ENCODE measurements around the gene KMT2A.

The KMT2A gene

DNA sequence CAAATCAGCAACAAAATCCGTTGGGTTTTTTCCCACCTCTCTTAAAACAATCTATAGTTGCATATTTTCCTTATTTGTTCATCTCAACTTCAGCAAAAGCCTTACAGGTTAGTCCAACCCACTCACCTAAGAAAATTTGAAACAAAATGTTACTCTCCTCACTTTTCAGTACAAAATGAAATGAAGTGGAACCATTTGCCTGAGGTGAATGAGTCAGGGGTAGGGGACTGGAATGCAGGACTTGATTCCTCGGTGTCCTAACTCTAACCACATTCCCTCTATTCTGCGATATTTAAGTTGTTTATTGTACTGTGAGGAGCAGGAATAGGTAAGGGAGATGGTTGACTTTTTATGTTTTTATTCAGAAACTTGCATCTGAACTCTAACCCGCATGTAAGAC lies 18.5 kb upstream of the KMT2A start:
- Histone ChIP-seq H3K9ac (ENCODE audit: low read depth, low read length) (no peak overlapping the region), H3K9me3 (ENCODE audit: insufficient read depth, low read length, severe bottlenecking) (no peaks in the 10 kb centered on the region), H3K27me3 (ENCODE audit: insufficient read depth, low read length, poor library complexity) (no peaks in the 10 kb centered on the region), H4K20me1 (ENCODE audit: insufficient read depth, low read length) (0 out of 2 replicates have a peak, but pooled peaks cover 2% of the 10 kb centered on the region), H3K4me1 (ENCODE audit: insufficient read depth, low read length) (no peaks in the 10 kb centered on the region), H3K36me3 (ENCODE audit: insufficient read depth, low read length) (peaks cover 5% of the 10 kb centered on the region; the same call in 1 of the 2 replicates), H3K4me3 (ENCODE audit: low read depth in 1 of 2, low read length in 2 of 2) (no peak overlapping the region), H3K79me2 (ENCODE audit: insufficient read depth, low read length) (no peaks in the 10 kb centered on the region), H2AFZ (ENCODE audit: low read depth, low read length) (no peak overlapping the region), H3K27ac (ENCODE audit: low read length) (no peak overlapping the region), H3K4me2 (ENCODE audit: insufficient read depth, low read length) (no peak overlapping the region)
- TF ChIP-seq EZH2 (IDR thresholded peaks at IDR 0.05; ENCODE audit: borderline replicate concordance, low read depth, low read length, severe bottlenecking) = no peak
- no peak for TF ChIP-seq CTCF (IDR thresholded peaks at IDR 0.05; ENCODE audit: borderline replicate concordance, extremely low read depth, low read length, poor library complexity, severe bottlenecking)
- DNase-seq (no peak), ATAC-seq (ENCODE audit: insufficient read depth, low read depth) (no peak)

DNA sequence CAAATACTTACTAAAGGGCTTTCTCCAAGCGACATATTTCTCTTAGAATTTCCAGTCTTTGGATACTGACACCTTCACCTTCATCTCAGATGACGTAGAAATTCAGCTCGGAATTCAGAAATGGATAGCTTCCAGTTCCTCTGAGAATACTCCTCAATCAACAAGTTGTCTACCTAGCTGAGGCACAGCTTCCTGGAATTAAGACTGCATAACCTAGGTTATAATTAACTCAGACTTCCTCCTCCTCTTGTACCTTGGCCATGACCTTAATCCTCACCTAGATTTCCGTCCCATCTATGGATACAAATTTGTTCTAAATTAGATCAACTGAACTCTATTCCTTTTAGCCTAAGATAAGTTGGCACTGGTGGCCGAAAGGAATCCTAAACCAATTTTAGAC lies 17.5 kb upstream of the KMT2A start:
- Histone ChIP-seq H3K4me1 (ENCODE audit: insufficient read depth, low read length) (no peaks in the 10 kb centered on the region), H4K20me1 (ENCODE audit: insufficient read depth, low read length) (0 out of 2 replicates have a peak, but pooled peaks cover 2% of the 10 kb centered on the region), H2AFZ (ENCODE audit: low read depth, low read length) (no peak overlapping the region), H3K79me2 (ENCODE audit: insufficient read depth, low read length) (no peaks in the 10 kb centered on the region), H3K9ac (ENCODE audit: low read depth, low read length) (no peak overlapping the region), H3K27ac (ENCODE audit: low read length) (no peak overlapping the region), H3K36me3 (ENCODE audit: insufficient read depth, low read length) (no peaks in the 10 kb centered on the region; the same call in 1 of the 2 replicates), H3K4me2 (ENCODE audit: insufficient read depth, low read length) (no peak overlapping the region), H3K27me3 (ENCODE audit: insufficient read depth, low read length, poor library complexity) (no peaks in the 10 kb centered on the region), H3K4me3 (ENCODE audit: low read depth in 1 of 2, low read length in 2 of 2) (no peak overlapping the region), H3K9me3 (ENCODE audit: insufficient read depth, low read length, severe bottlenecking) (no peaks in the 10 kb centered on the region)
- TF ChIP-seq EZH2 (IDR thresholded peaks at IDR 0.05; ENCODE audit: borderline replicate concordance, low read depth, low read length, severe bottlenecking) (no peak), CTCF (IDR thresholded peaks at IDR 0.05; ENCODE audit: borderline replicate concordance, extremely low read depth, low read length, poor library complexity, severe bottlenecking) (no peak)
- no peak for DNase-seq
- ATAC-seq (ENCODE audit: insufficient read depth, low read depth) = no peak

DNA sequence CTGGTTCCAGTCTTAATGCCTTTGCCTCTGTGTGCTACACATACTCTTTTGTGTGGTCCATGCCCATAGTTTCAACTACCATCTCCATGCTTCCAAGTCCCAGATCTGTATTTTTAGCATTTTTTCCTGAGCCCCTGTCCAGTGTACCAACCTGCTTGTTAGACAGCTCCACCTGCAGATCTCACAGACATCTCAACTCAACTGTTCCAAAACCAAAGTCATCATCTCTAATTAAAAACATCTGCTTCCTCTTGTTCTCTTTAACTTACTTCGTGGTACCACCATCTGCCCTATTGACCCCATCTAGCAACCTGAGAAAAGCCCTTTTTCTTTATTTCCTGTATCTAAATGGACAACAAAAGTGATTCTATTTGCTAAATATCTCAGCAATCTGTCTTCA lies 8.6 kb upstream of the KMT2A start:
- no peaks in the 10 kb centered on the region for H3K36me3 ChIP-seq (ENCODE audit: insufficient read depth, low read length)
- no peak overlapping the region for H3K4me3 ChIP-seq (ENCODE audit: low read depth in 1 of 2, low read length in 2 of 2)
- H3K4me2 ChIP-seq (ENCODE audit: insufficient read depth, low read length) = no peak overlapping the region
- H3K79me2 ChIP-seq (ENCODE audit: insufficient read depth, low read length) = no peaks in the 10 kb centered on the region
- no peaks in the 10 kb centered on the region for H3K4me1 ChIP-seq (ENCODE audit: insufficient read depth, low read length)
- H4K20me1 ChIP-seq (ENCODE audit: insufficient read depth, low read length) = no peaks in the 10 kb centered on the region
- H2AFZ ChIP-seq (ENCODE audit: low read depth, low read length) = no peak overlapping the region
- DNase-seq = no peak
- H3K27me3 ChIP-seq (ENCODE audit: insufficient read depth, low read length, poor library complexity) = no peaks in the 10 kb centered on the region
- ATAC-seq (ENCODE audit: insufficient read depth, low read depth) = no peak
- no peaks in the 10 kb centered on the region for H3K9me3 ChIP-seq (ENCODE audit: insufficient read depth, low read length, severe bottlenecking)
- no peak overlapping the region for H3K27ac ChIP-seq (ENCODE audit: low read length)
- TF ChIP-seq CTCF (IDR thresholded peaks at IDR 0.05; ENCODE audit: borderline replicate concordance, extremely low read depth, low read length, poor library complexity, severe bottlenecking) (no peak), EZH2 (IDR thresholded peaks at IDR 0.05; ENCODE audit: borderline replicate concordance, low read depth, low read length, severe bottlenecking) (no peak)
- H3K9ac ChIP-seq (ENCODE audit: low read depth, low read length) = no peak overlapping the region

GRCh38 chr11:118430956-118431355 lies 5.3 kb upstream of the KMT2A start:
- Histone ChIP-seq H4K20me1 (ENCODE audit: insufficient read depth, low read length) (no peaks in the 10 kb centered on the region), H3K4me1 (ENCODE audit: insufficient read depth, low read length) (peaks cover 15% of the 10 kb centered on the region), H3K9me3 (ENCODE audit: insufficient read depth, low read length, severe bottlenecking) (no peaks in the 10 kb centered on the region), H2AFZ (ENCODE audit: low read depth, low read length) (no peak overlapping the region), H3K27me3 (ENCODE audit: insufficient read depth, low read length, poor library complexity) (no peaks in the 10 kb centered on the region), H3K9ac (ENCODE audit: low read depth, low read length) (no peak overlapping the region), H3K27ac (ENCODE audit: low read length) (no peak overlapping the region), H3K4me2 (ENCODE audit: insufficient read depth, low read length) (no peak overlapping the region), H3K79me2 (ENCODE audit: insufficient read depth, low read length) (peaks cover 10% of the 10 kb centered on the region; the same call in 1 of the 2 replicates), H3K36me3 (ENCODE audit: insufficient read depth, low read length) (no peaks in the 10 kb centered on the region), H3K4me3 (ENCODE audit: low read depth in 1 of 2, low read length in 2 of 2) (no peak overlapping the region)
- TF ChIP-seq EZH2 (IDR thresholded peaks at IDR 0.05; ENCODE audit: borderline replicate concordance, low read depth, low read length, severe bottlenecking) = no peak
- TF ChIP-seq CTCF (IDR thresholded peaks at IDR 0.05; ENCODE audit: borderline replicate concordance, extremely low read depth, low read length, poor library complexity, severe bottlenecking) = no peak
- no peak for ATAC-seq (ENCODE audit: insufficient read depth, low read depth)
- DNase-seq = no peak

Data from DND-41 (cell line).